CD4-positive, alpha-beta T cell treated with Interleukin-4 for 1 hour (primary cell): ENCODE measurements around the gene STK39.

Source experiments
- DNase-seq, 2 donors: peaks; one replicate each; pipeline ENCODE4 v3.0.0-alpha.2; 2020 to 2022

The STK39 gene

GRCh38 chr2:168037778-168038177, 209.6 kb downstream of the STK39 start:
- DNase-seq: no peak

- DNase-seq: peak in 1 of 2 donors; percentile 13
Measured at GRCh38 chr2:168035458-168035857, 211.9 kb downstream of the STK39 start.

- DNase-seq: no peak
Measured at GRCh38 chr2:168034616-168035015, 212.8 kb downstream of the STK39 start.

- DNase-seq: no peak
Measured at GRCh38 chr2:168033966-168034365, 213.4 kb downstream of the STK39 start.

- no peak for DNase-seq
Measured at GRCh38 chr2:168032091-168032490, 215.3 kb downstream of the STK39 start.

GRCh38 chr2:168030862-168031624, 216.4 kb downstream of the STK39 start:
- no peak for DNase-seq

GRCh38 chr2:168029071-168029470, 218.3 kb downstream of the STK39 start:
- DNase-seq: no peak

GRCh38 chr2:168028362-168028761, 219.0 kb downstream of the STK39 start:
- DNase-seq: no peak

- DNase-seq: no peak
Measured at GRCh38 chr2:168025487-168026202, 221.8 kb downstream of the STK39 start.

- DNase-seq: no peak
Measured at GRCh38 chr2:168024459-168024858, 222.9 kb downstream of the STK39 start.

GRCh38 chr2:168021800-168022587, 225.4 kb downstream of the STK39 start:
- no peak for DNase-seq

- no peak for DNase-seq
Measured at GRCh38 chr2:168015274-168015953, 232.0 kb downstream of the STK39 start.

- no peak for DNase-seq
Measured at GRCh38 chr2:168009900-168010299, 237.5 kb downstream of the STK39 start.

GRCh38 chr2:168008646-168009195, 238.7 kb downstream of the STK39 start:
- DNase-seq: no peak

- DNase-seq: no peak
Measured at GRCh38 chr2:168006498-168006897, 240.9 kb downstream of the STK39 start.

- no peak for DNase-seq
Measured at GRCh38 chr2:168005586-168005985, 241.8 kb downstream of the STK39 start.

- no peak for DNase-seq
Measured at GRCh38 chr2:168003876-168004275, 243.5 kb downstream of the STK39 start.

- DNase-seq: peak in 1 of 2 donors; percentile 14
Measured at GRCh38 chr2:168002021-168002553, 245.3 kb downstream of the STK39 start.

GRCh38 chr2:167992278-167992677, 255.1 kb downstream of the STK39 start:
- no peak for DNase-seq

GRCh38 chr2:167990062-167990461, 257.3 kb downstream of the STK39 start:
- DNase-seq: no peak

- DNase-seq: no peak
Measured at GRCh38 chr2:167988296-167988695, 259.1 kb downstream of the STK39 start.

- no peak for DNase-seq
Measured at GRCh38 chr2:167987558-167987957, 259.8 kb downstream of the STK39 start.
